GM18907 (cell line): ENCODE measurements around the gene C1orf53.

Experiments used
- ATAC-seq: cut with Tn5 transposase; IDR thresholded peaks from one replicate; pipeline ENCODE4 v1.9.1; 2021; ENCODE audit warnings: mild to moderate bottlenecking, moderate library complexity; ENCODE audit not compliant: unreplicated experiment

Gene C1orf53

GRCh38 chr1:197907846-197908616, 5.6 kb downstream of the C1orf53 start:
- ATAC-seq: no peak

GRCh38 chr1:197908716-197909220, 6.3 kb downstream of the C1orf53 start:
- no peak for ATAC-seq

DNA sequence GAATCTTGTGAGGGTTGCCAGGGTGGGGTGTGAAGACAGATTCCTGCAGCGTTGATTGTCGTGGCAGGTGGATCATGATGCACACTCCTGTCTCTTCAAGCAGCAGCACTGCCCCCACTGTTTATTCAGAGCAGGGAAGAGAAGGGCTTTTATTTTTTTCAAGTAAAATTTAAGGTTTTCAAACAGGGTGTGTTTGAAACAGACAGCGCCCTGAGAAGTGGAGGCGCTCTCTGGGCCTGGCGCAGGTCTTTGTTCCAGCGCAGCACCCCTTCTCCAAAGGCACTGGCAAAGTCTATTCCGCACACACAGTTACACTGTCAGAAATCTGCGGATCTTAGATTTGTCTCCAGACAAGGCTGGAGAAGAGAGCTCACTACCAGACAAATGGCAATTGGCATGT, 7.0 kb downstream of the C1orf53 start:
- ATAC-seq: no peak

DNA sequence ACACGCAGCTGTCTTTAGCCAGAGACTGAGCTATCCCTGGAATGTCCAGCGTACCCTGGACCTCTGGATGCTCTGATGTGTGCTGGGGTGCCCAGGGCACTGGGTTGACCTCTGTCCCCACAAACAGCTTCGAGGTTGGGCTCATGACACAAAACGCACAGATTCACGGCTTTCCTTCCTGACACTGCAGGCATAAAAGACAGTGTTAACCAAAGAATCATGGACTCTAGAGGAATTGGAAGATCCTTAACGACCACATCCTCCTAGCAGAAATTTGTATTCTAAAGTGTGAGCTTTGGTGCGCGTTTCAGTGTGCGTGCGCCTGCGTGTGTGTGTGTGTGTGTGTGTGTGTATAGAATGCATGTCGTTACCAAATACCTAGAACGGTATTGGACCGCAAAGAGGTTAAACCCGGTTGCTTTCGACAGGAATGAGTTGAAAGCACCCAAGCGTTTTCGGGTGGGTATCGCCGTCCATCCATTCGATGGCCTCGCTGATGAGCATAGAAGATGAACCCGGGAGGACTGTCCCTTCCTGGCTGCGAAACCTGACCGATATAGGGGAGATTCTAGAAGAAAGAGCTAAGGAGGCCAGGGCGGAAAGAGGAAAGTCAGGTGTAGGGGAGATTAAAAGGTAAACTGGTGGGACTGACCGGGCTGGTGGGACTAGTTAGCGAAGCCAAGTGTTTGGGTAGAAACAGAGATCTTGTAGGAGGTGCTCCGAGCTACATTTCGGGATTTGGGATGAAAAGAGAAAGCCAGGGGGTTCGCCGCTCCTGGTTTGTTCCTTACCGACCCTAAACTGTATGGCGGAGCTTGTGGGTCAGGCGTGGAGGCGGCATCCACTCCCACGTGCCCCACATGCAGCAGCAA, 7.9 kb downstream of the C1orf53 start:
- no peak for ATAC-seq

- ATAC-seq: no peak
Measured at GRCh38 chr1:197911111-197911856, 8.9 kb downstream of the C1orf53 start.

DNA sequence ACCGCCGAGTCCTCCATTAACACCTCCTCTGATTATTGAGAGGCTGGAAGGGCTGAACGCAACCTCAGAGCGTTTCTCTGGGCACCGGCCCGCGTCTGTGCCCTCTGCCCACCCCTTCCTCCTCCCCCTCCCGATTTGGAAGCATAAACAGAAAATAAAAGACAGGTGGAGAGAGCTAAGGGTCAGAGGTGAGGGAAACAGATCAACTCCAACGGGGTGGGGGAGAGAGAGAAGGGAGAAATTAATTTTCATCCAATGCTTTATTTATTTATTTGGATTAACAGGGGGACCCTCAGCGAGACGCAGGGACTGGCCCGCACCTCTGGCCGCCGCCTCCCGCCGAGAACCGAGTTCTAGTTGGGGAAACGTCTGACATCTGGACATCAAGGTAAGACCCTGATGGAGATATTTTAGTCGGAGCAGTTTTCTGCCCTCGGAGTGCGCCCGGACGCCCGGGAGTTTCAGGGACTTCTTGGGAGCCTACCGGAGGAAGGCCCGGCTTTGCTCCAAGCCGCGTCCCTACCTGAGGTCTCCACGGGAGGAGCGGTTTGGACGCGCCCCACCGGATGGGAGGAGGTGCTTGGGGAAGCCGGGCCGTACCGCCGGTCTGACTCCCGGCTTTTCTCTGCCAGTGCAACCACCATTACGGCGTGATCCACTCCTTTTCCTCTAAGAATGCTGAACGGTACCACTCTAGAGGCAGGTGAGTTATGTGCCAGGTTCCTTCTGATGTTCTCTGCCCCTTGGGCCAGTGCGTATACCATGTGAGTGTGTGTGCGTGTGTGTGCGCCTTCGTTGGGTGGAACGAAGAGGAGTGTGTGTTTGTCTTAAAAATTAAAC, 9.6 kb downstream of the C1orf53 start:
- ATAC-seq: no peak

DNA sequence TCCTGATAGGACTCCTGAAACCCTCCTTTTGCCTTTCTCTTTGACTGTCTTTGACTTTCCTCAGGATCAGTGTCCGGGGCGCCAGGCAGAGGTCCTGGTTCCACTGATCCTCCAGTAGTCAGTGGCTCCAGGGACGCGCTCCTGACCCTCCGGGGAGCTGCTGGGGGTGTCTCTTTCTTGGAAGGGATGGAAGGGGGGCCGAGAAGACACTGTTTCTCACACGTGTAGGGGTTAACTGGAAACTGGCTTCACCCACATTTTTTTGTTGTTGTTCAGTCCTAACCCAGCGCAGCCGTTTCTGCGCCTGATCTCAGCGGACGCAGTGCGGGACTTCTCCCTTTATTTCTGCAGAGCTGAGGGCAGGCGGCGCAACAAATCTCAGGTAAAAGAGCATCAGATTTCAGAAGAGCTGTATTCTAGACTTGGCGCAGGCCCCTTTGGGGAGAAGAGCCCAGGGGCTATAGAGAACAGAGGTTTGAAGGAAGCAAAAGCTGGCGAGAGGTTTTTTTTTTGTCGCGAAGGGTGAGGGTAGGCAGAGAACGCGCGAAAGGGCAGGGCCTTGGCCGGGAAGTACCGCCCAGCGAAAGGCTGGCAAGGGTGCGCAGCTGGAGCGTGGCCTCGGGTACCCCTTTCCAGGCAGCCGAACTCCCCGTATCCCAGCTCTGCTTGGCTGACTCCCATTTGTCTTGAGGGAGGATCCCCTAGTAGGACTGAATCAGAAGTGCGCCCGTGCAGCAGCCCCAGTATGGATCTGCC, 10.5 kb downstream of the C1orf53 start:
- ATAC-seq: no peak

- ATAC-seq: no peak
Measured at GRCh38 chr1:197913495-197914276, 11.3 kb downstream of the C1orf53 start.

GRCh38 chr1:197914510-197914909, 12.1 kb downstream of the C1orf53 start:
- no peak for ATAC-seq

- ATAC-seq: no peak
Measured at GRCh38 chr1:197915260-197915861, 12.9 kb downstream of the C1orf53 start.

DNA sequence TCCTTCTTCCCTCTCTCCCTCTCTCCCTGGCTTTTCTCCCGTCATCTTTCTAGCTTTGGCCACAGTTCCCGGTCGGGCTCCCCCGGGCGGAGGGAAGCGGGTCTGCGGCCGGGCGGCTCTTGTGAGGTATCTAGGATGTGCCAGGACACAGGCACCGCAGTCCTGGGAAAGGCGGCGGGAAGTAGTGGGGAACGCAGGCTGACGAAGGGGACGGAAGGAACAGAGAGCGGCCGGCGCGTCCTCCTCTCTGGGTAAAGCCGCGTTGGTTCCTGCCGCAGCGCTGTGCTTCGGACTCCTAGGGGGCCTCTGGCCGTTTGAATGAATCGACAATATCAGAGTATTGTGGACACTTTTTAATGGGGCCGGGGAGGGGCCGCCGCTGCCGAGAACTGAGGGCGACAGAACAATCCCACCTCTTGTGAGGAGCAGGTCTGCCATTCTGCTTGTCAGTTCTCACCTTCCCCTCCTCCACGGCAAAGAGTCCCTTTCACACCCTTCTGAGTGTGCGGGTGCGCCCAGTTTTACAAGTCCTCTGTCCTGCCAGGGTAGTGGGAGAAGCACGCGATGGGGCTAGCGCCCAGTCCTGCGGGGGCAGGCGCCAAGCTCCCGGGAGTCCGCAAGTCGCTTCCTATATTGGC, 13.6 kb downstream of the C1orf53 start:
- no peak for ATAC-seq

- no peak for ATAC-seq
Measured at GRCh38 chr1:197916500-197916983, 14.1 kb downstream of the C1orf53 start.

- no peak for ATAC-seq
Measured at GRCh38 chr1:197917805-197918651, 15.6 kb downstream of the C1orf53 start.

DNA sequence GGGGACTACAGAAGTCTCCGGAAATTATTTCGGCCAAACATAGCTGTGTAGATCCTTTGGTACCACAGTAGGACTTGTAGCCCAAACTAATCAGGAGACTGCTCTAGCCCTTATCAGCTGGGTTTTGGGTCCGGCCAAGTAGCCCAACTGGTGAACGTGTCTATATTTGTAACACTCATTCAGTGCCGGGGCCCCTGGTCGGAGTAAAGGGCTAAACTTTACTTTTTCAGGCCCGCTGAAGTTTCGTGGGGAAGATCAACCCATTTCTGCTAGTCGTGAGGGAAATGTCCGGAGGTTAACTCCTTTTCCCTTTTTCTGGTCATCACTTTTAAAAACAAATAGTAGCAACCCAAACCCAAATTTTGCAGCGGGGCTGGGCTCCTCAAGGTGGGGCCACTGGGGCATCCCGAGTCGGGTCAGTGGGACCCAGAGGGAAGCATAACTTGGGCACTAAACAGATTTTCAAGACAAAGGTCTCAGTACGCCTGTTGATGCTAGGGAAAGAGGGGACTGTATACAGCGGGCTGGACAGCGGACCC, 16.4 kb downstream of the C1orf53 start:
- ATAC-seq: no peak

DNA sequence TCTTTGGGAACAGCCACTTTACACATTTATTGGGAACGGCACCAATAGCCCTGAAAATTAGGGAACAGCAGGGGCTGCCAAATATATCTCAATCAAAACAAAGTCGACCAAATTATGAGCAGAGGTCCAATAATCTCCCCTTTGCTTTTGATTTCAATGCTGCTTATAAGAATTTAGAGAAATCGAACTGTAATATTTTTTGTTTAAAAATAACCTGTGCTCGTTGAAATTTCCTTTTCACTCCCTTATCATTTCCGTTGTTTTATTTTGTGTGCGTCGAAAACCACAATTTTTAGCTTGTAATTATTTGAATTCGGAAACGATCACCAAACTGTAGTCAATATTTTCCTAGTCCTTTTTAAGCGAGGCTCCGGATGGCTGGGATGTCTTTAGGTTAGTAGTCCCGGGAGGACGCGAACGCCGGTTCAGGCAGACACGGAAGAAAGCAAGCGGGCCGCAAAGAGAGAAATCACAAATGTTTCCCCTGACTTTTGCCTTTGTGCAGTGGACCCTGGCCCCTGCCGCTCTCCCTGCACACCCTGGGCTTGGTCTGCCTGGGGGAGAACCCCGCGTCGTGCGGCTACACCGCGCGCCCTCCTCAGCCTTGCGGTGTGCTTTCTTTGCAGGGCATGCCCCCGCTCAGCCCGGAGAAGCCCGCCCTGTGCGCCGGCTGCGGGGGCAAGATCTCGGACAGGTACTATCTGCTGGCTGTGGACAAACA, 17.1 kb downstream of the C1orf53 start:
- ATAC-seq: no peak

DNA sequence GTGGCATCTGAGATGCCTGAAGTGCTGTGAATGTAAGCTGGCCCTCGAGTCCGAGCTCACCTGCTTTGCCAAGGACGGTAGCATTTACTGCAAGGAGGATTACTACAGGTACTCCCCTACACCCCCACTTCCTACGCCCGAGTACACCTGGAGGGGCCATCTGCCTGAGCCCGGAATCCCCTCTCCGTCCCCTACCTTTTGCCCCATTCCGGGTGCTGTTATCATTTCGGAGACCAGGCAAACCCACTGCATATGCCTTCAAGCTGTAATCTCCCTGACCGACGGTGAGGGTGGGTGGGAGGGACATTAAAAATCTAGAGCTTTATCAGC, 17.6 kb downstream of the C1orf53 start:
- no peak for ATAC-seq
